NB4 (cell line): ENCODE results near the gene LRRC8C.
"Not testable (repeated sequence)": the region's sequence is repeated elsewhere in the genome, so short reads cannot be mapped to it uniquely, and the experiment has no call there.

Experiments
- DNase-seq: peaks from one replicate; pipeline ENCODE4 v3.0.0; 2010; ENCODE audit warnings: low read depth
- H3K4me3 ChIP-seq: one replicate; pipeline ENCODE4 v1.5.1; 2011; ENCODE audit warnings: mild to moderate bottlenecking, low read depth, low read length, moderate library complexity
- CTCF ChIP-seq: IDR thresholded peaks from one replicate; pipeline ENCODE4 v1.5.1; 2012; ENCODE audit warnings: low read depth, low read length
- MAX ChIP-seq: IDR thresholded peaks from 2 replicates; pipeline ENCODE4 v1.6.1; 2011; ENCODE audit warnings: low read depth, low read length
- MYC ChIP-seq: IDR thresholded peaks from 2 replicates; pipeline ENCODE4 v1.6.1; 2011; ENCODE audit warnings: low read depth, low read length
- POLR2A ChIP-seq: IDR thresholded peaks from 2 replicates; pipeline ENCODE4 v1.6.1; 2011; ENCODE audit warnings: mild to moderate bottlenecking; ENCODE audit not compliant: insufficient read length; ENCODE audit errors: extremely low read depth

Gene LRRC8C

GRCh38 chr1:89590341-89591080 lies 42.4 kb upstream of the LRRC8C start:
- no peak for DNase-seq
- TF ChIP-seq MYC (no peak), CTCF (no peak), MAX (no peak), POLR2A (no peak)
- H3K4me3 ChIP-seq: no peak overlapping the region

GRCh38 chr1:89592861-89593302 lies 40.0 kb upstream of the LRRC8C start:
- DNase-seq, H3K4me3 ChIP-seq: not testable (repeated sequence)

- TF ChIP-seq MYC (no peak), POLR2A (no peak), CTCF (no peak), MAX (no peak)
- H3K4me3 ChIP-seq: no peak overlapping the region
Observed at GRCh38 chr1:89594096-89594740, 38.7 kb upstream of the LRRC8C start.

GRCh38 chr1:89596698-89597097 lies 36.2 kb upstream of the LRRC8C start:
- TF ChIP-seq MYC: no peak
- no peak for TF ChIP-seq CTCF
- TF ChIP-seq POLR2A: no peak
- TF ChIP-seq MAX: no peak
- H3K4me3 ChIP-seq: no peak overlapping the region
- DNase-seq: no peak

More at GRCh38 chr1:89594096-89594740, 38.7 kb upstream of the LRRC8C start:
- DNase-seq: no peak

GRCh38 chr1:89598450-89599331 lies 34.2 kb upstream of the LRRC8C start:
- peak; percentile 52 for DNase-seq
- peak; percentile 44 for TF ChIP-seq CTCF
- TF ChIP-seq POLR2A: no peak
- H3K4me3 ChIP-seq: no peak overlapping the region

- TF ChIP-seq MYC (no peak), CTCF (no peak), POLR2A (no peak)
- no peak for DNase-seq
- no peak overlapping the region for H3K4me3 ChIP-seq
Observed at GRCh38 chr1:89599332-89599630, 33.6 kb upstream of the LRRC8C start.
